Measurements from ENCODE around the gene TMA7B.
"Not testable (repeated sequence)": the region's sequence is repeated elsewhere in the genome, so short reads cannot be mapped to it uniquely, and the experiment has no call there.

The TMA7B gene

GRCh38 chr22:39932918-39933649 is 27.1 kb upstream of the TMA7B start:
- no peak for DNase-seq (ENCODE audit: low read depth)

GRCh38 chr22:39933741-39934140 is 26.5 kb upstream of the TMA7B start:
- no peak for DNase-seq (ENCODE audit: low read depth)

GRCh38 chr22:39935116-39935515 is 25.1 kb upstream of the TMA7B start:
- DNase-seq (ENCODE audit: low read depth) = no peak

- DNase-seq (ENCODE audit: low read depth) = no peak
Observed at GRCh38 chr22:39935612-39936011, 24.6 kb upstream of the TMA7B start.

- DNase-seq (ENCODE audit: low read depth) = no peak
Observed at GRCh38 chr22:39936523-39937145, 23.6 kb upstream of the TMA7B start.

- no peak for DNase-seq (ENCODE audit: low read depth)
Observed at GRCh38 chr22:39937906-39938305, 22.3 kb upstream of the TMA7B start.

GRCh38 chr22:39938509-39939111 is 21.6 kb upstream of the TMA7B start:
- no peak for DNase-seq (ENCODE audit: low read depth)

GRCh38 chr22:39939830-39940229 is 20.4 kb upstream of the TMA7B start:
- DNase-seq (ENCODE audit: low read depth) = no peak

GRCh38 chr22:39940757-39941305 is 19.4 kb upstream of the TMA7B start:
- DNase-seq (ENCODE audit: low read depth) = no peak

GRCh38 chr22:39941601-39942000 is 18.6 kb upstream of the TMA7B start:
- no peak for DNase-seq (ENCODE audit: low read depth)

GRCh38 chr22:39942439-39943230 is 17.6 kb upstream of the TMA7B start:
- DNase-seq (ENCODE audit: low read depth) = no peak

- no peak for DNase-seq (ENCODE audit: low read depth)
Observed at GRCh38 chr22:39943337-39943736, 16.9 kb upstream of the TMA7B start.

- DNase-seq (ENCODE audit: low read depth) = no peak
Observed at GRCh38 chr22:39943953-39944872, 16.0 kb upstream of the TMA7B start.

GRCh38 chr22:39946126-39946502 is 14.1 kb upstream of the TMA7B start:
- DNase-seq (ENCODE audit: low read depth) = no peak

GRCh38 chr22:39946503-39947219 is 13.5 kb upstream of the TMA7B start:
- no peak for DNase-seq (ENCODE audit: low read depth)

- DNase-seq (ENCODE audit: low read depth) = no peak
Observed at GRCh38 chr22:39947220-39948216, 12.7 kb upstream of the TMA7B start.

GRCh38 chr22:39949964-39950737 is 10.0 kb upstream of the TMA7B start:
- no peak for DNase-seq (ENCODE audit: low read depth)

- not testable (repeated sequence) for DNase-seq (ENCODE audit: low read depth)
Observed at GRCh38 chr22:39951603-39952293, 8.4 kb upstream of the TMA7B start.

Data from GM04503 (cell line).